ENCODE results near the gene NBEAL2.

Gene NBEAL2

GRCh38 chr3:47057212-47057671, 77.8 kb downstream of the NBEAL2 start:
- no peak for DNase-seq (ENCODE audit: insufficient read length, low spot score)
- no peak for FAIRE-seq
- TF ChIP-seq TAF1 (IDR thresholded peaks at IDR 0.05; ENCODE audit: low read depth, low read length), result no peak
- no peak for TF ChIP-seq POU2F2 (IDR thresholded peaks at IDR 0.05; ENCODE audit: low read depth, low read length)
- TF ChIP-seq SPI1 (IDR thresholded peaks at IDR 0.05; ENCODE audit: low read depth, low read length), result no peak
- no peak for TF ChIP-seq POLR2A (IDR thresholded peaks at IDR 0.05; ENCODE audit: low read depth, low read length)
- no peak for TF ChIP-seq POLR2AphosphoS5 (IDR thresholded peaks at IDR 0.05; ENCODE audit: low read depth, low read length)
- no peak for TF ChIP-seq PAX5 (IDR thresholded peaks at IDR 0.05; ENCODE audit: insufficient read depth, low read length, severe bottlenecking)
